PC-3 (cell line): Measurements from ENCODE around the gene SCAANT1.

Experiments used
- EZH2phosphoT487 ChIP-seq: fragments of 300-600 bp; sonication (generic); IDR thresholded peaks from 2 replicates; pipeline ENCODE4 v1.6.1; 2018; ENCODE audit warnings: mild to moderate bottlenecking, antibody characterized with exemption, low read length, borderline replicate concordance
- TF ChIP-seq, protein P1 (sequence below): fragments of 300-600 bp; sonication (generic); conservative IDR thresholded peaks from 2 replicates; pipeline ENCODE4 v1.5.1; 2017; ENCODE audit warnings: antibody characterized with exemption, low read depth, mild to moderate bottlenecking, low read length

DNA sequence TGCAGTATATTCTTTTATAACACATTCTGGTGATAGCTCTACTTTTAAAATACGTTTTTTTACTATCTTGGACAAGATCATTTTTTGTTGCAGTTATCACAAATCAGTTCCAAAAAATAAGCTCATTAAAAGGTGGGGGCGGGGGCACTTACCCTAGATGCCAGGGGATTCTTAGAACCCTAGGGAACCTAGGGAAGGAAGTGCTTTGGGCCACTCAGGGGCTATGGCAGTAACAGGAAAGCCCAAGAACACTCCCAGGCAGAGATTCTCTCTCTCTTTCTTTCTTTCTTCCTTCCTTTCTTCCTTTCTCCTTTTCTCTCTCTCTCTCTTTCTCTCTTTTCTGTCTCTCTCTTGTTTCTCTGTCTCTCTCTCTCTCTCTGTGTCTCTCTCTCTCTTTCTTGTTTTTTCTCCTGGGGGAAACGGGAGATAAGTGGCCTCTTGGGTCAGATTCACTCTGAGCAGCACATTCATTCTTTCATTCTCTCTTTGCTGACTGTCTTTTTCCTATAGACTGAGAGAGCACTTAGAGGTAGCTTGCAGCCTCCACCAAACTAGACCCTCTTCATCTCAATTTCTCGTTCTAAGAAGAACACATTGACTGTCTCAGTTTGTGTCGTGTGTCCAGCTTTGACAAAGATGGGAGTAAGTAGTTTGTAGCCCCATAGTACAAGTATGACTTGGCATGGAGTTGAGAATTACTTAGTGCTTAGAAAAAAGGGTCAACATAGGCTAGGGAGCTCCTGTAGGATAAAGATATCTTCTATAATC is 16.6 kb downstream of the SCAANT1 start:
- TF ChIP-seq, protein P1, sequence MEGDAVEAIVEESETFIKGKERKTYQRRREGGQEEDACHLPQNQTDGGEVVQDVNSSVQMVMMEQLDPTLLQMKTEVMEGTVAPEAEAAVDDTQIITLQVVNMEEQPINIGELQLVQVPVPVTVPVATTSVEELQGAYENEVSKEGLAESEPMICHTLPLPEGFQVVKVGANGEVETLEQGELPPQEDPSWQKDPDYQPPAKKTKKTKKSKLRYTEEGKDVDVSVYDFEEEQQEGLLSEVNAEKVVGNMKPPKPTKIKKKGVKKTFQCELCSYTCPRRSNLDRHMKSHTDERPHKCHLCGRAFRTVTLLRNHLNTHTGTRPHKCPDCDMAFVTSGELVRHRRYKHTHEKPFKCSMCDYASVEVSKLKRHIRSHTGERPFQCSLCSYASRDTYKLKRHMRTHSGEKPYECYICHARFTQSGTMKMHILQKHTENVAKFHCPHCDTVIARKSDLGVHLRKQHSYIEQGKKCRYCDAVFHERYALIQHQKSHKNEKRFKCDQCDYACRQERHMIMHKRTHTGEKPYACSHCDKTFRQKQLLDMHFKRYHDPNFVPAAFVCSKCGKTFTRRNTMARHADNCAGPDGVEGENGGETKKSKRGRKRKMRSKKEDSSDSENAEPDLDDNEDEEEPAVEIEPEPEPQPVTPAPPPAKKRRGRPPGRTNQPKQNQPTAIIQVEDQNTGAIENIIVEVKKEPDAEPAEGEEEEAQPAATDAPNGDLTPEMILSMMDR = no peak
- no peak for TF ChIP-seq EZH2phosphoT487
